K562 (cell line): ENCODE measurements around the gene ERGIC1. TPM values are rescaled to one million over a fixed set of nuclear protein-coding genes. Genes with fewer than 3 reads are reported as not detected.

Experiments used
- ATF3 ChIP-seq, 2 experiments: fragments of 450-650 bp in 1 of 2; sonication (generic) in 1 of 2; formaldehyde crosslinking in 1 of 2; IDR thresholded peaks in 1 of 2; conservative IDR thresholded peaks in 1 of 2; 2 replicates each; pipeline versions ENCODE4 v1.6.1 to v1.8.1; 2016 to 2023; ENCODE audit warnings: mild to moderate bottlenecking in 2 of 2, moderate library complexity in 2 of 2, inconsistent platforms in 1 of 2, missing genetic modification reagents in 1 of 2
- BCOR ChIP-seq: fragments of 450-650 bp; IDR thresholded peaks from 2 replicates; pipeline ENCODE4 v1.6.1; 2016
- CREB3L1 ChIP-seq: fragments of 450-650 bp; IDR thresholded peaks from 2 replicates; pipeline ENCODE4 v1.6.1; 2014; ENCODE audit warnings: low read depth, mild to moderate bottlenecking, moderate library complexity, borderline replicate concordance
- E4F1 ChIP-seq: fragments of 250-450 bp; sonication (Bioruptor Pico); IDR thresholded peaks from 2 replicates; pipeline ENCODE4 v1.5.0; 2021; ENCODE audit warnings: mild to moderate bottlenecking, borderline replicate concordance
- FOSL1 ChIP-seq: fragments of 200-800 bp; sonication (Bioruptor generic); conservative IDR thresholded peaks from 2 replicates; pipeline ENCODE4 v1.6.1; 2016; ENCODE audit warnings: missing genetic modification characterization, missing compliant biosample characterization
- ILK ChIP-seq: fragments of 450-650 bp; IDR thresholded peaks from 2 replicates; pipeline ENCODE4 v1.6.1; 2016; ENCODE audit warnings: missing genetic modification characterization, low read depth, mild to moderate bottlenecking, missing compliant biosample characterization, moderate library complexity, borderline replicate concordance
- MTA2 ChIP-seq: fragments of 450-650 bp; IDR thresholded peaks from 2 replicates; pipeline ENCODE4 v1.6.1; 2016; ENCODE audit warnings: low read depth
- NKRF ChIP-seq: fragments of 450-650 bp; IDR thresholded peaks from 2 replicates; pipeline ENCODE4 v1.6.1; 2016; ENCODE audit warnings: borderline replicate concordance
- PATZ1 ChIP-seq: fragments of 250-450 bp; sonication (Bioruptor Pico); IDR thresholded peaks from 2 replicates; pipeline ENCODE4 v1.5.0; 2020; ENCODE audit warnings: mild to moderate bottlenecking, borderline replicate concordance
- PHF20 ChIP-seq: fragments of 450-650 bp; IDR thresholded peaks from 2 replicates; pipeline ENCODE4 v1.6.1; 2018; ENCODE audit not compliant: partially characterized antibody
- RAD21 ChIP-seq, 2 experiments: fragments of 250-450 bp in 1 of 2; fragments of 450-650 bp in 1 of 2; sonication (Bioruptor Pico) in 1 of 2; formaldehyde crosslinking in 1 of 2; IDR thresholded peaks in 1 of 2; conservative IDR thresholded peaks in 1 of 2; 2 replicates each; pipeline versions ENCODE4 v1.4.0 to v1.8.0; 2020 to 2022; ENCODE audit warnings: mild to moderate bottlenecking in 2 of 2, moderate library complexity in 1 of 2
- SMARCA5 ChIP-seq: fragments of 450-650 bp; IDR thresholded peaks from 2 replicates; pipeline ENCODE4 v1.6.1; 2016
- SUPT5H ChIP-seq: fragments of 450-650 bp; IDR thresholded peaks from 2 replicates; pipeline ENCODE4 v1.6.1; 2016
- TEAD1 ChIP-seq, 2 experiments: fragments of 450-650 bp in 1 of 2; sonication (generic) in 1 of 2; formaldehyde crosslinking; IDR thresholded peaks; 2 replicates each; pipeline versions ENCODE4 v1.4.0 to v1.8.0; 2020 to 2022; ENCODE audit warnings: mild to moderate bottlenecking in 2 of 2, missing genetic modification reagents in 1 of 2
- ZNF124 ChIP-seq: sonication (generic); formaldehyde crosslinking; IDR thresholded peaks from 2 replicates; pipeline ENCODE4 v1.8.1; 2022; ENCODE audit warnings: missing genetic modification reagents
- ZNF212 ChIP-seq: fragments of 450-650 bp; formaldehyde crosslinking; IDR thresholded peaks from 2 replicates; pipeline ENCODE4 v1.4.0; 2020; ENCODE audit warnings: mild to moderate bottlenecking
- polyA plus RNA-seq, 8 experiments: library from polyadenylated mRNA; depleted of rRNA in 4 of 8; stranded (reverse) in 5 of 8; unstranded in 3 of 8; fragments of >200 nt; fragmentation: Nextera tagmentation in 2 of 8; fragmentation: Illumina TruSeq in 1 of 8; extraction: Ambion mirVana in 2 of 8; extraction: Trizol in 1 of 8; gene quantifications; 2 replicates each; pipeline versions ENCODE4 v1.2.1 to v1.2.3, GENCODE V29; 2011 to 2014; ENCODE audit warnings: inconsistent platforms in 1 of 8, missing spikeins in 1 of 8
- total RNA-seq, 7 experiments: library from RNA; depleted of rRNA in 6 of 7; stranded (reverse); fragments of >200 nt in 6 of 7; fragmentation: Illumina TruSeq in 2 of 7; extraction: Trizol in 2 of 7; gene quantifications; 2 replicates each; pipeline versions ENCODE4 v1.2.1 to v1.2.3, GENCODE V29; 2011 to 2021; ENCODE audit warnings: low replicate concordance in 1 of 7

The ERGIC1 gene
- total and polyA plus RNA-seq, 9 of the 15 experiments (the other 6 are each of a cell fraction or from before 2014, with no cell fraction given) = 5.5 to 68.4 (median 36.4) TPM

- TF ChIP-seq FOSL1 (tag) (no peak), NKRF (peak; percentile 56), ZNF124 (CRISPR knock-in tag) (no peak), TEAD1 (CRISPR knock-in tag; IDR thresholded peaks at IDR 0.05) (no peak), E4F1 (CRISPR knock-in tag) (no peak), ZNF212 (no peak), SMARCA5 (peak; percentile 87; the same call in 1 of the 2 replicates), RAD21 (CRISPR knock-in tag; conservative IDR thresholded peaks at IDR 0.05 in 1 of 2, IDR thresholded peaks at IDR 0.05 in 1 of 2) (no peak), CREB3L1 (no peak), MTA2 (0 out of 2 replicates have a peak, but pooled peaks have one; percentile 17), SUPT5H (0 out of 2 replicates have a peak, but pooled peaks have one; percentile 25), PATZ1 (CRISPR knock-in tag) (no peak), PHF20 (peak; percentile 72), ILK (tag) (no peak), BCOR (peak; percentile 32; the same call in 1 of the 2 replicates), ATF3 (IDR thresholded peaks at IDR 0.05) (peak; percentile 63), ATF3 (CRISPR knock-in tag; conservative IDR thresholded peaks at IDR 0.05) (no peak)
These were observed 47.2 kb upstream of the ERGIC1 start (continued) for GRCh38 chr5:172786736-172787462.
